Neutrophil (primary cell): Measurements from ENCODE around the gene CFAP161.

Experiments used
- H3K27ac ChIP-seq: fragments of 200-600 bp; sonication (generic); 2 replicates; pipeline ENCODE4 v1.5.1; 2016; ENCODE audit warnings: mild to moderate bottlenecking, moderate library complexity
- H3K27me3 ChIP-seq: fragments of 200-600 bp; sonication (generic); 2 replicates; pipeline ENCODE4 v1.6.0; 2016; ENCODE audit warnings: mild to moderate bottlenecking
- H3K36me3 ChIP-seq: fragments of 200-600 bp; sonication (generic); 2 replicates; pipeline ENCODE4 v1.5.1; 2017
- H3K4me1 ChIP-seq, 2 experiments: fragments of 200-600 bp in 1 of 2; sonication (generic) in 1 of 2; 1 replicate in 1 of 2; 2 replicates in 1 of 2; pipeline versions ENCODE4 v1.5.1 to v1.6.1; 2013 to 2016; ENCODE audit warnings: low read depth in 1 of 2, low read length in 1 of 2, mild to moderate bottlenecking in 1 of 2, moderate library complexity in 1 of 2; ENCODE audit not compliant: control insufficient read depth in 1 of 2, insufficient read depth in 1 of 2
- H3K4me3 ChIP-seq, 2 experiments: fragments of 200-600 bp in 1 of 2; sonication (generic) in 1 of 2; 1 replicate in 1 of 2; 2 replicates in 1 of 2; pipeline ENCODE4 v1.5.1; 2013 to 2016; ENCODE audit warnings: low read depth in 1 of 2, low read length in 1 of 2, mild to moderate bottlenecking in 1 of 2, moderate library complexity in 1 of 2
- H3K9me3 ChIP-seq: fragments of 200-600 bp; sonication (generic); 2 replicates; pipeline ENCODE4 v1.5.1; 2016
- TF ChIP-seq, protein P1 (sequence below): fragments of 200-600 bp; sonication (generic); IDR thresholded peaks from 2 replicates; pipeline ENCODE4 v1.5.1; 2016; ENCODE audit warnings: antibody characterized with exemption

The CFAP161 gene

GRCh38 chr15:81178365-81178764, 44.3 kb downstream of the CFAP161 start:
- TF ChIP-seq, protein P1, sequence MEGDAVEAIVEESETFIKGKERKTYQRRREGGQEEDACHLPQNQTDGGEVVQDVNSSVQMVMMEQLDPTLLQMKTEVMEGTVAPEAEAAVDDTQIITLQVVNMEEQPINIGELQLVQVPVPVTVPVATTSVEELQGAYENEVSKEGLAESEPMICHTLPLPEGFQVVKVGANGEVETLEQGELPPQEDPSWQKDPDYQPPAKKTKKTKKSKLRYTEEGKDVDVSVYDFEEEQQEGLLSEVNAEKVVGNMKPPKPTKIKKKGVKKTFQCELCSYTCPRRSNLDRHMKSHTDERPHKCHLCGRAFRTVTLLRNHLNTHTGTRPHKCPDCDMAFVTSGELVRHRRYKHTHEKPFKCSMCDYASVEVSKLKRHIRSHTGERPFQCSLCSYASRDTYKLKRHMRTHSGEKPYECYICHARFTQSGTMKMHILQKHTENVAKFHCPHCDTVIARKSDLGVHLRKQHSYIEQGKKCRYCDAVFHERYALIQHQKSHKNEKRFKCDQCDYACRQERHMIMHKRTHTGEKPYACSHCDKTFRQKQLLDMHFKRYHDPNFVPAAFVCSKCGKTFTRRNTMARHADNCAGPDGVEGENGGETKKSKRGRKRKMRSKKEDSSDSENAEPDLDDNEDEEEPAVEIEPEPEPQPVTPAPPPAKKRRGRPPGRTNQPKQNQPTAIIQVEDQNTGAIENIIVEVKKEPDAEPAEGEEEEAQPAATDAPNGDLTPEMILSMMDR: no peak
- Histone ChIP-seq H3K27ac (no peak overlapping the region), H3K4me3 (no peak overlapping the region), H3K27me3 (peaks cover 26% of the 10 kb centered on the region), H3K36me3 (no peaks in the 10 kb centered on the region), H3K9me3 (no peaks in the 10 kb centered on the region), H3K4me1 (no peaks in the 10 kb centered on the region)

- Histone ChIP-seq H3K9me3 (no peaks in the 10 kb centered on the region), H3K4me1 (no peaks in the 10 kb centered on the region), H3K27me3 (peaks cover 41% of the 10 kb centered on the region), H3K4me3 (no peak overlapping the region), H3K27ac (no peak overlapping the region), H3K36me3 (no peaks in the 10 kb centered on the region)
- TF ChIP-seq, protein P1: no peak
These were observed 47.1 kb downstream of the CFAP161 start for GRCh38 chr15:81181220-81181619.

- TF ChIP-seq, protein P1: no peak
- Histone ChIP-seq H3K27ac (no peak overlapping the region), H3K4me3 (no peak overlapping the region), H3K9me3 (no peaks in the 10 kb centered on the region), H3K36me3 (no peaks in the 10 kb centered on the region), H3K27me3 (peaks cover 41% of the 10 kb centered on the region), H3K4me1 (no peaks in the 10 kb centered on the region)
These were observed 48.1 kb downstream of the CFAP161 start for GRCh38 chr15:81182031-81182755.

- Histone ChIP-seq H3K27ac (no peak overlapping the region), H3K4me3 (no peak overlapping the region), H3K27me3 (peaks cover 41% of the 10 kb centered on the region), H3K9me3 (no peaks in the 10 kb centered on the region), H3K4me1 (no peaks in the 10 kb centered on the region), H3K36me3 (no peaks in the 10 kb centered on the region)
- TF ChIP-seq, protein P1: no peak
These were observed 48.8 kb downstream of the CFAP161 start for GRCh38 chr15:81182756-81183438.

DNA sequence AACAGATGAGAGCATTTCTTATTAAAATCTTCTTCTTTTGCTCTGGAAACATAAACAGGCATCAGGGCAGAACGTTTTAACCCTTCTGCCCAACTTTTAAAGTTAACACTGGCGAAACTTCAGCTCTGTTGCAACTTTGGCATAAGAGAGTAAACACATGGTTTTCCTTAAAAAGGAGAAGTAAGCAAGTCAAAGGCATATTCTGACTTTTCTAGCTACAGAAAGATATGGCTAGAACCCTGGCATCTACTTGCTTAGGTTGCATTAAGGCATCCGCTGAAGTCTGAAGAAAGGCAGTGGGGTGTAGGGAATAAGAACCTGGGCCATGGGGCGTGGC, 49.3 kb downstream of the CFAP161 start:
- H3K36me3 ChIP-seq: no peaks in the 10 kb centered on the region
- H3K4me1 ChIP-seq: no peaks in the 10 kb centered on the region
- no peak overlapping the region for H3K27ac ChIP-seq
- H3K4me3 ChIP-seq: no peak overlapping the region
- TF ChIP-seq, protein P1: no peak
- peaks cover 41% of the 10 kb centered on the region for H3K27me3 ChIP-seq
- H3K9me3 ChIP-seq: no peaks in the 10 kb centered on the region
